ENCODE measurements around the gene MYMK.

GRCh38 chr9:133524146-133524545, 613 bp downstream of the MYMK start:
- TF ChIP-seq, protein P1, sequence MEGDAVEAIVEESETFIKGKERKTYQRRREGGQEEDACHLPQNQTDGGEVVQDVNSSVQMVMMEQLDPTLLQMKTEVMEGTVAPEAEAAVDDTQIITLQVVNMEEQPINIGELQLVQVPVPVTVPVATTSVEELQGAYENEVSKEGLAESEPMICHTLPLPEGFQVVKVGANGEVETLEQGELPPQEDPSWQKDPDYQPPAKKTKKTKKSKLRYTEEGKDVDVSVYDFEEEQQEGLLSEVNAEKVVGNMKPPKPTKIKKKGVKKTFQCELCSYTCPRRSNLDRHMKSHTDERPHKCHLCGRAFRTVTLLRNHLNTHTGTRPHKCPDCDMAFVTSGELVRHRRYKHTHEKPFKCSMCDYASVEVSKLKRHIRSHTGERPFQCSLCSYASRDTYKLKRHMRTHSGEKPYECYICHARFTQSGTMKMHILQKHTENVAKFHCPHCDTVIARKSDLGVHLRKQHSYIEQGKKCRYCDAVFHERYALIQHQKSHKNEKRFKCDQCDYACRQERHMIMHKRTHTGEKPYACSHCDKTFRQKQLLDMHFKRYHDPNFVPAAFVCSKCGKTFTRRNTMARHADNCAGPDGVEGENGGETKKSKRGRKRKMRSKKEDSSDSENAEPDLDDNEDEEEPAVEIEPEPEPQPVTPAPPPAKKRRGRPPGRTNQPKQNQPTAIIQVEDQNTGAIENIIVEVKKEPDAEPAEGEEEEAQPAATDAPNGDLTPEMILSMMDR (IDR thresholded peaks at IDR 0.05; ENCODE audit: low read depth, low read length): no peak
- TF ChIP-seq EZH2phosphoT487 (IDR thresholded peaks at IDR 0.05; ENCODE audit: low read depth): no peak
